HAP-1 (cell line): ENCODE results near the gene GLRX3.
"Not testable (repeated sequence)": the region's sequence is repeated elsewhere in the genome, so short reads cannot be mapped to it uniquely, and the experiment has no call there.

Source experiments
- DNase-seq, 2 experiments: peaks; one replicate each; pipeline ENCODE4 v3.0.0-alpha.2; 2016 to 2020; ENCODE audit warnings: low spot score in 2 of 2
- H3K27me3 ChIP-seq: fragments of 250-450 bp; sonication (Bioruptor Pico); 2 replicates; pipeline ENCODE4 v1.5.1; 2020; ENCODE audit warnings: low read depth, mild to moderate bottlenecking, moderate library complexity
- H3K36me3 ChIP-seq: fragments of 250-450 bp; sonication (Bioruptor Pico); replicated peaks from 2 replicates; pipeline ENCODE4 v1.5.1; 2020; ENCODE audit warnings: mild to moderate bottlenecking
- H3K4me1 ChIP-seq: fragments of 250-450 bp; sonication (Bioruptor Pico); 2 replicates; pipeline ENCODE4 v1.5.1; 2020; ENCODE audit warnings: mild to moderate bottlenecking
- H3K4me3 ChIP-seq: fragments of 250-450 bp; sonication (Bioruptor Pico); 2 replicates; pipeline ENCODE4 v1.5.1; 2020; ENCODE audit warnings: mild to moderate bottlenecking, moderate library complexity
- H3K9me3 ChIP-seq: fragments of 250-450 bp; sonication (Bioruptor Pico); 2 replicates; pipeline ENCODE4 v1.5.1; 2020; ENCODE audit warnings: mild to moderate bottlenecking, moderate library complexity
- in situ Hi-C: fragments of 300-500 bp; cut with MboI; formaldehyde crosslinking; loops from 3 replicates; pipeline ENCODE4 v1.14.3; 2020; ENCODE audit warnings: low sequenced_read_pairs, inconsistent platforms, mixed read lengths

GLRX3 gene

GRCh38 chr10:130195746-130196294 lies 59.6 kb downstream of the GLRX3 start:
- Histone ChIP-seq H3K9me3 (no peaks in the 10 kb centered on the region), H3K27me3 (no peaks in the 10 kb centered on the region), H3K36me3 (no peaks in the 10 kb centered on the region), H3K4me3 (no peak overlapping the region), H3K4me1 (no peaks in the 10 kb centered on the region)
- in situ Hi-C loops = loop anchor here (10.0 to 25.0 kb wide), 2 partner anchors 1591 to 1679 kb away; no protein-coding TSS in a partner anchor
- no peak for DNase-seq

DNA sequence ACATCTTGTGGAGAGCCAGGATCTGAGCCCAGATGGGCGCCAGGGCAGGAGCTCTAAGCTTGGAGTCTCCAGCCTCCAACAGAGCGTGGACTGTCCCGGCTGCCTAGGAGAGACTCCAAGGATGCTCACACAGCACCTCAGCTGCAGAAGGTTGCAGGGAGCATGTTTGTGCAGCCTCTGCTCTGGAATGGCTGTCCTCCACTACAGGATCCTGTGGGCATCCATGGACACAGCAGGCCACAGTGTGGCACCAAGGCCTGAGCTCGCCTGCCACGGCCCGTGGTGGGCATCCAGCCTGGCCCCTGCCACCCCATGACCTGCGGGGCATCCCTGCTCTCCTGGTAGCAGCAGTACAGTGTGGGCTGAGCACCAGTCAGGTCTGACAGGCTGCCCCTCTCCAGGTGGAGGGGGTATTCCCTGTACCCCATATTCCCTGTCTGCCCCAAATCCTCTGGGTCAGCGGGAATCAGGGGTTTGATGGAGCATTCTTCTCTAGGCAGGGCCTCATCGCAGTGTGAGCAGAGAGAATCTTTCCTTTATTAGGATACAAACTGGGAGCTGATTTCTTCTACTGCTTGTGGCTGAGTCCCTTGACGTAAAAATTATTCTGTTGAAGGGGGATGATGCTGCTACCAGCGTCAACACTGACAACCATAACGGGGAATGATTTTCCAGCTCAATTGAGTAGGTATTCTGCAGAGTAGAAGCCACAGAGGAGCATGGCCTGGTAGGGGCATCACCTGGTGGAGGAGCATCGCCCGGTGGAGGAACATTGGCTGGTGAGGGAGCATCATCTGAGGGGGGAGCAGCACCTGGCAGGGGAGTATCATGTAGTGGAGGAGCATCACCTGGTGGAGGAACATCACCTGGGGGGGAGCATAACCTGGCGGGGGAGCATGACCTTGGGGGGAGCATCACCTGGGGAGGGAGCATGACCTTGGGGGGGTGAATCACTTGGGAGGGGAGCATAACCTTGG lies 60.6 kb downstream of the GLRX3 start:
- no peak for DNase-seq
- in situ Hi-C loops = loop anchor here (10.0 to 25.0 kb wide), 2 partner anchors 1591 to 1678 kb away; no protein-coding TSS in a partner anchor
- Histone ChIP-seq H3K4me3 (no peak overlapping the region), H3K9me3 (no peaks in the 10 kb centered on the region), H3K27me3 (no peaks in the 10 kb centered on the region), H3K36me3 (no peaks in the 10 kb centered on the region), H3K4me1 (no peaks in the 10 kb centered on the region)

DNA sequence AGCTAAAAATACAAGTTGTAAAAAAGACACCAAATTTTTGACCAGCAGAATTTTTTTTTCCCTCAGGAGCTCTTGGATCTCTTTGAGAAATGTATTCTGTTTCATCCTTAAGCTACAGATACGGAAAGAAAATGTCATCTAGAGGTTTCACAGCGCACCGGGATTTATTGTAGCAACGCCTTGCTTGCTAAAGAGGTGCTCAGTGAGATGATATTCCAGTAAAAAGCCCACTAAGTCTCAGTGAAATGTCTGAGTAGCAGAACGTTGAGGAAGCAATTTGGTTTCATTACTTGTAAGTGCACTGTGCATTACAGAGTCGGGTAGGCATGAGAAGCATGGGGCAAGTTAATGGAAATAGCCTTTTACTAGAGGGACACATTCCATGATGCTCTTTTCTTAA lies 62.5 kb downstream of the GLRX3 start:
- H3K9me3 ChIP-seq = no peaks in the 10 kb centered on the region
- H3K36me3 ChIP-seq = no peaks in the 10 kb centered on the region
- no peak overlapping the region for H3K4me3 ChIP-seq
- DNase-seq = no peak
- H3K4me1 ChIP-seq = no peaks in the 10 kb centered on the region
- in situ Hi-C loops = loop anchor here (10.0 to 25.0 kb wide), 2 partner anchors 1589 to 1676 kb away; no protein-coding TSS in a partner anchor
- H3K27me3 ChIP-seq = no peaks in the 10 kb centered on the region

DNA sequence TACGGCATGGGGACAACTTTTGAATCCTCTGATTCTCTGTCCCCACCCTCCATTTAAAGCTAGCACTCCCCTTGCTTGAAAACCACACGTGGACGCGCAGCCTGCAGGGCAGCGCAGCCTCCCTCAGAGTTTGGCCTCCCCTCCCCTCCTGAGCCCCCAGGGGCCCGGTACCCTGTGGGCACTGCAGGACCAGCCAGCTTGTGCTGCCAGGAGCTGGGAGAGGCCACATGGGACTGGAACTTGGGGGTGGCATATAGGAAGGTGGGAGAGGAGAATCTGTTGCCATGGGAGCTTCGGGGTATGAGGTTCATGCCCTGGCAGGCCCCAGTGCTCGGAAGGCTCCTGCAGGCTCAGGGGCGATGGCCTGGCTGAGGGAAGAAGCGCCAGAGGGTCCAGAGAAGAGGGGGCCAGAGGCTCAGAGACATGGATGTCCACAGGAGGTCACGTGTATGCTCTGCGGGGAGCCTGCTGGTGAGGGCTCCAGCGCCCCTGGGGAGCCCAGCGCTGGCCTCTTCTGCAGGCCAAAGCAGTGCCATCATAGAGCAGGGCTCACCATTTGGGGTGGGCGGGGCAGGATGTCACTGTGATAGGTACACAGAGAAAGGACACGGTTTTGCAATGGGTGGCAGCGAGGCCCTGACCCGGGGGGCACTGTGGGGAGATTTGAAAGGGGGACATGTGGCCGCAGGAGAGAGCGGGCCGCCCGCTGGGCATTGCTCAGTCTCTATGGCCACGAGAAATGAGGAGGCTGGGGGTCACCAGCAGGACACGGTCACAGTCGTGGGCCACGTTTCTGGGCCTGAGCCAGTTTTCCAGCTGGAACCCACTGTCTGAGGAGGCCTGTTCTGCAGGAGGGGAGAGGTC lies 64.2 kb downstream of the GLRX3 start:
- in situ Hi-C loops = no loop called here
- no peak overlapping the region for H3K4me3 ChIP-seq
- no peak for DNase-seq
- H3K36me3 ChIP-seq = no peaks in the 10 kb centered on the region
- no peaks in the 10 kb centered on the region for H3K4me1 ChIP-seq
- H3K9me3 ChIP-seq = no peaks in the 10 kb centered on the region
- H3K27me3 ChIP-seq = no peaks in the 10 kb centered on the region

DNA sequence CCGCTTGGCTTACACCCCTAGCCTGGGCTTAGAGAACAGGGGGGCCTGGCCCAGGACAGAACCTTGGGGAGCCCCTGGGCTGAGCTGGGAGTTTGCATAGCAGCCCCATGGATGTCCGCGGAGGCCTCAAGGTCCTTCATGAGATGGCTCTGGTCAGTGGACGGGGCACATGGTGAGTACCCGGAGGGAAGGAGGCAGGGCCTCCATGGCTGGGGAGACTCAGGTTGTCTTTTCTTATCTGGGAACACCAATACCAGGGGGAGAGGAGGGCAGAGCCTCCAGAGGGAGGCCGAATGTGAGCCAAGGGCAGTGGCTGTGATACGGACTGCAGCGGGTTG lies 64.8 kb downstream of the GLRX3 start:
- no peaks in the 10 kb centered on the region for H3K27me3 ChIP-seq
- no peaks in the 10 kb centered on the region for H3K9me3 ChIP-seq
- no peak for DNase-seq
- H3K4me1 ChIP-seq = no peaks in the 10 kb centered on the region
- H3K36me3 ChIP-seq = no peaks in the 10 kb centered on the region
- in situ Hi-C loops = no loop called here
- no peak overlapping the region for H3K4me3 ChIP-seq

GRCh38 chr10:130202150-130202549 lies 66.0 kb downstream of the GLRX3 start:
- H3K27me3 ChIP-seq, H3K4me3 ChIP-seq, H3K9me3 ChIP-seq, H3K4me1 ChIP-seq, H3K36me3 ChIP-seq, DNase-seq, in situ Hi-C loops: not testable (repeated sequence)

GRCh38 chr10:130202984-130203621 lies 66.9 kb downstream of the GLRX3 start:
- Histone ChIP-seq H3K4me3 (no peak overlapping the region), H3K27me3 (no peaks in the 10 kb centered on the region), H3K36me3 (no peaks in the 10 kb centered on the region), H3K9me3 (no peaks in the 10 kb centered on the region), H3K4me1 (no peaks in the 10 kb centered on the region)
- in situ Hi-C loops = no loop called here
- no peak for DNase-seq

GRCh38 chr10:130203626-130204025 lies 67.4 kb downstream of the GLRX3 start:
- Histone ChIP-seq H3K9me3 (no peaks in the 10 kb centered on the region), H3K4me1 (no peaks in the 10 kb centered on the region), H3K27me3 (no peaks in the 10 kb centered on the region), H3K4me3 (no peak overlapping the region), H3K36me3 (no peaks in the 10 kb centered on the region)
- in situ Hi-C loops = no loop called here
- DNase-seq = no peak

DNA sequence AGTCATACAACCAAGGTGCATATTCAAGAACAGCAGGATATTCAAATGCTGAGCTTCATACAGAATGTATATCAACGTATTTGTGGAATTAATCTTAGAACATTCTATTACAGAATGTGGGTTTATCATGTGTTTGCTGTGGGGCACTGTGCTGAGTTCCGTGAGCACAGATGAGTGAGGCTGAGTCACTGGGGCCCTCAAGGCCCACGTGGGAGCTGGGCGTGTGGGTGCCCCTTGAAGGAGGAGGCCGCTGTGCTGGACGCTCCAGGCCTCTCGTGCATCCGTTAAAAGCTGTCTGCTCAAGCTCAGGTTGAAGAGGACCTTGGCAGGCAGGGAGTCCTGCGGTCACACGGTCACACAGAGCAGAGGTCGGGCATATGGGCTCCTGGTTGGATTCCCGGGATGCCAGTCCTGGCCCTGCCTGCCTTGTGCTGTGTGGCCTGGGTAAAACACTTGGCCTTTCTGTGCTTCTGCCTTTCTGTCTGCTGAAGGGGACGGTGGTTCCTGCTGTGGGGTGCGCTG lies 70.1 kb downstream of the GLRX3 start:
- no peaks in the 10 kb centered on the region for H3K9me3 ChIP-seq
- H3K27me3 ChIP-seq = no peaks in the 10 kb centered on the region
- H3K4me1 ChIP-seq = no peaks in the 10 kb centered on the region
- no peak overlapping the region for H3K4me3 ChIP-seq
- no peak for DNase-seq
- in situ Hi-C loops = no loop called here
- no peaks in the 10 kb centered on the region for H3K36me3 ChIP-seq

GRCh38 chr10:130207205-130207604 lies 71.0 kb downstream of the GLRX3 start:
- no peaks in the 10 kb centered on the region for H3K4me1 ChIP-seq
- no peak for DNase-seq
- H3K9me3 ChIP-seq = no peaks in the 10 kb centered on the region
- H3K36me3 ChIP-seq = no peaks in the 10 kb centered on the region
- in situ Hi-C loops = no loop called here
- no peak overlapping the region for H3K4me3 ChIP-seq
- no peaks in the 10 kb centered on the region for H3K27me3 ChIP-seq

GRCh38 chr10:130208807-130209206 lies 72.6 kb downstream of the GLRX3 start:
- DNase-seq = no peak
- Histone ChIP-seq H3K9me3 (no peaks in the 10 kb centered on the region), H3K4me1 (no peaks in the 10 kb centered on the region), H3K4me3 (no peak overlapping the region), H3K36me3 (no peaks in the 10 kb centered on the region), H3K27me3 (no peaks in the 10 kb centered on the region)
- in situ Hi-C loops = no loop called here

- in situ Hi-C loops = no loop called here
- DNase-seq = no peak
- no peaks in the 10 kb centered on the region for H3K4me1 ChIP-seq
- no peak overlapping the region for H3K4me3 ChIP-seq
- H3K9me3 ChIP-seq = no peaks in the 10 kb centered on the region
- H3K27me3 ChIP-seq = no peaks in the 10 kb centered on the region
- H3K36me3 ChIP-seq = no peaks in the 10 kb centered on the region
Observed at GRCh38 chr10:130212746-130213145, 76.6 kb downstream of the GLRX3 start.
